Measurements from ENCODE around the gene DAB2IP.

DAB2IP gene

DNA sequence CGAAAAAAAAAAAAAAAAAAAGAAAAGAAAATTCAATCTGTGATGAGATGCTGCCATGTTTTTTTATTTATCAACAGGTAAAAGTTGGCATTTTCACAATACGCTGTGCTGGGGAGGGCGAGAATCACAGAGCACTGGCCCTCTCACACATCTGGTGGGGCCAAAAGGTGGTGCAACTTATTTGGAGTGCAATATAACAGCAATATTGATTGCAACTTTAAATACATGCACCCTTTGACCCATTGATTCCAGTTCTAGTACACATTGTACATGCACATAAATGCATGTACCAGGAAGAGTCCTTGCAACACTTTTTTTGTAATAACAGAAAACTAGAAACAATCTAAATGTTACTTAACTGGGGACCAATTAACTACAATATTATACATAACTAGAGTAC lies 159.1 kb downstream of the DAB2IP start:
- DNase-seq, result no peak
- Histone ChIP-seq H3K9me3 (no peaks in the 10 kb centered on the region), H3K4me1 (no peaks in the 10 kb centered on the region), H3K4me3 (no peak overlapping the region), H3K36me3 (no peaks in the 10 kb centered on the region), H3K27me3 (no peaks in the 10 kb centered on the region), H3K27ac (no peak overlapping the region)
- intact Hi-C loops (cut with DNase I; ENCODE audit: low total_unique reads), result no loop called here
- TF ChIP-seq, protein P1, sequence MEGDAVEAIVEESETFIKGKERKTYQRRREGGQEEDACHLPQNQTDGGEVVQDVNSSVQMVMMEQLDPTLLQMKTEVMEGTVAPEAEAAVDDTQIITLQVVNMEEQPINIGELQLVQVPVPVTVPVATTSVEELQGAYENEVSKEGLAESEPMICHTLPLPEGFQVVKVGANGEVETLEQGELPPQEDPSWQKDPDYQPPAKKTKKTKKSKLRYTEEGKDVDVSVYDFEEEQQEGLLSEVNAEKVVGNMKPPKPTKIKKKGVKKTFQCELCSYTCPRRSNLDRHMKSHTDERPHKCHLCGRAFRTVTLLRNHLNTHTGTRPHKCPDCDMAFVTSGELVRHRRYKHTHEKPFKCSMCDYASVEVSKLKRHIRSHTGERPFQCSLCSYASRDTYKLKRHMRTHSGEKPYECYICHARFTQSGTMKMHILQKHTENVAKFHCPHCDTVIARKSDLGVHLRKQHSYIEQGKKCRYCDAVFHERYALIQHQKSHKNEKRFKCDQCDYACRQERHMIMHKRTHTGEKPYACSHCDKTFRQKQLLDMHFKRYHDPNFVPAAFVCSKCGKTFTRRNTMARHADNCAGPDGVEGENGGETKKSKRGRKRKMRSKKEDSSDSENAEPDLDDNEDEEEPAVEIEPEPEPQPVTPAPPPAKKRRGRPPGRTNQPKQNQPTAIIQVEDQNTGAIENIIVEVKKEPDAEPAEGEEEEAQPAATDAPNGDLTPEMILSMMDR (IDR thresholded peaks at IDR 0.05), result no peak

DNA sequence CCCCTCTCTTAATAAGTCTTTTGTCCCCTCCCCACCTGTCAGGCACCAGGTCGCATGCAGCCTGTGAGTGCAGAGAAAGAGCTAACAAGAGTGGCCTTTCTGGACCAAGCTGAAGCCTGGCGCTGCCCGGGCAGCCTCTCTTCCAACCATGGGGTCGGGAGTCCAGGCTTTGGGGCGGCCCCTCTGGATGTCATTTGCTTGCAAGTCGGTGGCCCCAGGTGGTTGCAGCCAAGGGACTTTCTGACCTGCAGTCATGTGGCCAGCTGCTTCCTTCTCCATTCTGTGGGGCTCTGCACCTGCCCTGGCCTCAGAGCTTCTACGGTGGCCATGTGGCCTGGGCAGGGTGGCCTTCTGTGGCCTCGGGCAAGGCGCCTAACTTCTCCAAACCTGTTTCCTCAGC lies 159.7 kb downstream of the DAB2IP start:
- Histone ChIP-seq H3K9me3 (no peaks in the 10 kb centered on the region), H3K36me3 (no peaks in the 10 kb centered on the region), H3K4me3 (no peak overlapping the region), H3K27me3 (no peaks in the 10 kb centered on the region), H3K27ac (no peak overlapping the region), H3K4me1 (no peaks in the 10 kb centered on the region)
- intact Hi-C loops (cut with DNase I; ENCODE audit: low total_unique reads), result no loop called here
- DNase-seq, result no peak
- TF ChIP-seq, protein P1 (IDR thresholded peaks at IDR 0.05), result no peak

DNA sequence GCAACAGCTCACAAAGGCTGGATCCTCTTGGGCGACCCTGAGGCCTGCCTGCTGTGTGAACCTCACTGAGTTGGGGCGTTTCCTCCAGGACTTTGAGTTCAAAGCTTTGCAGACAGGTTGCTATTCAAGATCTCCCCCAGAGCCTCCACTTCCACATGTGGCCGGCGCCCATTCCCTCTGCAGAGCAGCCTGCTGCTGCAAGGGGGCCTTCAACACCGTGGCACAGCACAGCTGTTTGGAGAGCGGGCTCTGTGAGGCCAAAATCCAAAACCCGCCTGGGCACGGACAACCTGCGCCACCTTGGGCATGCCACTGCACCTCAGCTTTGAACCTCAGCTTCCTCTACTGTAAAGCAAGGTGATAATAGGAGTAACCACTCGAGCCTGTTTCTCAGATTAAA lies 160.3 kb downstream of the DAB2IP start:
- H3K27ac ChIP-seq, result no peak overlapping the region
- H3K4me1 ChIP-seq, result no peaks in the 10 kb centered on the region
- no peaks in the 10 kb centered on the region for H3K9me3 ChIP-seq
- no peaks in the 10 kb centered on the region for H3K27me3 ChIP-seq
- no peak for DNase-seq
- H3K36me3 ChIP-seq, result no peaks in the 10 kb centered on the region
- no peak overlapping the region for H3K4me3 ChIP-seq
- TF ChIP-seq, protein P1 (IDR thresholded peaks at IDR 0.05), result no peak
- intact Hi-C loops (cut with DNase I; ENCODE audit: low total_unique reads), result no loop called here

DNA sequence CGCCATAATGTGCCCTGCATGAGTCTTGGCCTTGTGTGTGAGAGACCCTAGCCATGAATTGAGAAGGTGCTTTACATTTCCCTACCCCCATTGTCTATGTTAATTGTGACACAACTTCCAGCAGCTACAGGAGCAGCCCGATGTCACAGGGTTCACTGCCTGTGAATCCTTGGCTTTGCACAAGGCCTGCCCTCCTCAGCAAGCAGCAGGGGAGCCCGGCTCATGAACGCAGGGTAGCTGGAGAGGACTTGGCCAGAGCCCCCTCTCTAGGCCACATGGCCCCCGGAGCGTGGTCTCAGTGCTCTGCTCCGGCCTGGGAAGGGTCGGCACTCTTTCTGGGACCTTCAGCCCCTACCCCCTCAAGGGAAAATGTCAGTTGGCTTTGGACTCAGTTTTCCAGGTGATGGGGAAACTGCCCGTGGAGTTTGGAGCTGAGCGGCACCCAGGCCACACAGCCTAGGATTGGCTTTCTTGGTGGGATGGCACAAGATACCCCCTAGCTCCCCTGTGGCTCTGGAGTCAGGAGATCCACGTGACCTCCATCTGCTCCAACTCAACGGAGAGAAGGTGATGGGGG lies 160.8 kb downstream of the DAB2IP start:
- H3K27me3 ChIP-seq, result no peaks in the 10 kb centered on the region
- intact Hi-C loops (cut with DNase I; ENCODE audit: low total_unique reads), result no loop called here
- H3K4me3 ChIP-seq, result no peak overlapping the region
- no peaks in the 10 kb centered on the region for H3K4me1 ChIP-seq
- no peaks in the 10 kb centered on the region for H3K36me3 ChIP-seq
- H3K9me3 ChIP-seq, result no peaks in the 10 kb centered on the region
- no peak overlapping the region for H3K27ac ChIP-seq
- TF ChIP-seq, protein P1 (IDR thresholded peaks at IDR 0.05), result no peak
- no peak for DNase-seq

DNA sequence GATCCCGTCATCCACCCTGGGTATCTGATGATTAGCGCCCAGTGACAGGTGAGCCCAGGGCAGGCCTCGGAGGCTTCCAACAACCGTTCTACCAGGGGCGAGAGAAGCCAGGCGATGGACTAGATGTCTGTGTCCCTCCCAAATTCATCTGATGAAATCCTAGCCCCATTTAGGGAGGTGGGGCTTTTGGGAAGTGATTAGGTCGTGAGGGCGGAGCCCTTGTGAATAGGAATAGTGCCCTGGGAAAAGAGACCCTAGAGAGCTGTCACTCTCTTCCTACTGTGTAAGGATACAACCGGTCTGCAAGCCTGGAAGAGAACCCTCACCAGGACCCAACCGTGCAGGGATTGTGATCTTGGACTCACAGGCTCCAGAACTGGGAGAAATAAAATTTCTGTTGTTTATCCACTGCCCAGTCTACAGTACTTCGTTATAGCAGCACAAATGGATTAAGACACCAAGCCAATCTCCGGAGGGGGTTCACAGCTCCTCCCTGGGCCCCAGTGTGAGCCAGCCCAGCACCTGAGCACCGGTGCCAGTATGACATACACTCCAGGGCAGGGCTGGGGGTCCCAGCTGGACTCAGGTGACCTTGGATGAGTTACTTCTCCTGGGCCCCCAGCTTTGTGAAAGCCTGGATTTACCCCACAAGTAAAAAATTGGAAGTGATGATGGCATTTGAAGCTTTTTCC lies 162.2 kb downstream of the DAB2IP start:
- no peak for DNase-seq
- TF ChIP-seq, protein P1 (IDR thresholded peaks at IDR 0.05), result no peak
- Histone ChIP-seq H3K9me3 (no peaks in the 10 kb centered on the region), H3K27me3 (no peaks in the 10 kb centered on the region), H3K4me3 (no peak overlapping the region), H3K27ac (no peak overlapping the region), H3K4me1 (no peaks in the 10 kb centered on the region), H3K36me3 (no peaks in the 10 kb centered on the region)
- intact Hi-C loops (cut with DNase I; ENCODE audit: low total_unique reads), result no loop called here

All from tibial artery (tissue), 4 donors.